Stimulated activated CD8-positive, alpha-beta memory T cell treated with anti-CD3 and anti-CD28 coated beads, Interleukin-15, amount 100 ng/mL, for 24 hours (primary cell): ENCODE measurements around the gene ERBB4.
"Not testable (repeated sequence)": the region's sequence is repeated elsewhere in the genome, so short reads cannot be mapped to it uniquely, and the experiment has no call there.

Source experiments
- DNase-seq: peaks from one replicate; pipeline ENCODE4 v3.0.0-alpha.2; 2020; ENCODE audit warnings: low read depth

Gene ERBB4

GRCh38 chr2:212223696-212224095, 314.9 kb downstream of the ERBB4 start:
- no peak for DNase-seq

- no peak for DNase-seq
Observed at GRCh38 chr2:212213191-212213590, 325.4 kb downstream of the ERBB4 start.

GRCh38 chr2:212208467-212208866, 330.1 kb downstream of the ERBB4 start:
- no peak for DNase-seq

GRCh38 chr2:212197776-212198175, 340.8 kb downstream of the ERBB4 start:
- DNase-seq: no peak

GRCh38 chr2:212195626-212196025, 343.0 kb downstream of the ERBB4 start:
- DNase-seq: no peak

- no peak for DNase-seq
Observed at GRCh38 chr2:212194396-212194795, 344.2 kb downstream of the ERBB4 start.

- DNase-seq: no peak
Observed at GRCh38 chr2:212193803-212194202, 344.8 kb downstream of the ERBB4 start.

GRCh38 chr2:212193056-212193455, 345.5 kb downstream of the ERBB4 start:
- DNase-seq: no peak

- DNase-seq: not testable (repeated sequence)
Observed at GRCh38 chr2:212191438-212191837, 347.2 kb downstream of the ERBB4 start.

- no peak for DNase-seq
Observed at GRCh38 chr2:212186166-212186565, 352.4 kb downstream of the ERBB4 start.

- no peak for DNase-seq
Observed at GRCh38 chr2:212181646-212182045, 357.0 kb downstream of the ERBB4 start.

- DNase-seq: no peak
Observed at GRCh38 chr2:212180408-212181083, 358.1 kb downstream of the ERBB4 start.

- DNase-seq: no peak
Observed at GRCh38 chr2:212177724-212178123, 360.9 kb downstream of the ERBB4 start.

- no peak for DNase-seq
Observed at GRCh38 chr2:212176151-212176550, 362.5 kb downstream of the ERBB4 start.

- no peak for DNase-seq
Observed at GRCh38 chr2:212173756-212174510, 364.7 kb downstream of the ERBB4 start.

- DNase-seq: no peak
Observed at GRCh38 chr2:212173331-212173730, 365.3 kb downstream of the ERBB4 start.

- no peak for DNase-seq
Observed at GRCh38 chr2:212170382-212170781, 368.2 kb downstream of the ERBB4 start.

GRCh38 chr2:212158081-212158480, 380.5 kb downstream of the ERBB4 start:
- DNase-seq: no peak

GRCh38 chr2:212157012-212157411, 381.6 kb downstream of the ERBB4 start:
- DNase-seq: no peak

- no peak for DNase-seq
Observed at GRCh38 chr2:212156088-212156487, 382.5 kb downstream of the ERBB4 start.

- DNase-seq: no peak
Observed at GRCh38 chr2:212154477-212154878, 384.1 kb downstream of the ERBB4 start.

- no peak for DNase-seq
Observed at GRCh38 chr2:212153923-212154322, 384.7 kb downstream of the ERBB4 start.

- no peak for DNase-seq
Observed at GRCh38 chr2:212147921-212148513, 390.6 kb downstream of the ERBB4 start.
